SK-N-SH (cell line): ENCODE measurements around the gene BAAT.

Experiments
- CTCF ChIP-seq: fragments of 200-600 bp; sonication (generic); IDR thresholded peaks from 2 replicates; pipeline ENCODE4 v1.6.1; 2017; ENCODE audit warnings: antibody characterized with exemption, mild to moderate bottlenecking, moderate library complexity
- ELF1 ChIP-seq: IDR thresholded peaks from 2 replicates; pipeline ENCODE4 v1.4.0; 2012
- EP300 ChIP-seq, 2 experiments: IDR thresholded peaks; 2 replicates each; pipeline versions ENCODE4 v1.4.0 to v1.6.1; 2012; ENCODE audit warnings: borderline replicate concordance in 1 of 2, low read depth in 1 of 2, low read length in 1 of 2
- GABPA ChIP-seq: IDR thresholded peaks from 2 replicates; pipeline ENCODE4 v1.4.0; 2012; ENCODE audit warnings: low read depth, mild to moderate bottlenecking
- GATA2 ChIP-seq: sonication (generic); formaldehyde crosslinking; IDR thresholded peaks from 2 replicates; pipeline ENCODE4 v1.5.0; 2020; ENCODE audit warnings: mild to moderate bottlenecking, missing genetic modification reagents
- MAX ChIP-seq: IDR thresholded peaks from 2 replicates; pipeline ENCODE4 v1.4.0; 2012; ENCODE audit warnings: low read depth
- MXI1 ChIP-seq: IDR thresholded peaks from 2 replicates; pipeline ENCODE4 v1.6.1; 2012; ENCODE audit warnings: mild to moderate bottlenecking, low read depth, low read length, improper control_type of control experiment
- RAD21 ChIP-seq: IDR thresholded peaks from 2 replicates; pipeline ENCODE4 v1.6.1; 2012; ENCODE audit warnings: mild to moderate bottlenecking, low read length
- RXRA ChIP-seq: IDR thresholded peaks from 2 replicates; pipeline ENCODE4 v1.4.0; 2012; ENCODE audit warnings: low read depth, mild to moderate bottlenecking, borderline replicate concordance
- SIN3A ChIP-seq: IDR thresholded peaks from 2 replicates; pipeline ENCODE4 v1.6.1; 2012; ENCODE audit warnings: low read depth, mild to moderate bottlenecking, low read length, moderate library complexity, borderline replicate concordance
- TAF1 ChIP-seq: IDR thresholded peaks from 2 replicates; pipeline ENCODE4 v1.6.1; 2012; ENCODE audit warnings: low read depth, mild to moderate bottlenecking, low read length, moderate library complexity, borderline replicate concordance

- TF ChIP-seq EP300 (IDR thresholded peaks at IDR 0.05; ENCODE audit: borderline replicate concordance in 1 of 2, low read depth in 1 of 2, low read length in 1 of 2) (no peak), CTCF (no peak), MXI1 (no peak), RAD21 (no peak), MAX (no peak), RXRA (no peak), SIN3A (no peak), GABPA (no peak), TAF1 (no peak), GATA2 (no peak), ELF1 (no peak)
Observed at GRCh38 chr9:101380295-101380694, 4.5 kb downstream of the BAAT start.
